Measurements from ENCODE around the gene AJUBA. TPM values are rescaled to one million over a fixed set of nuclear protein-coding genes. Genes with fewer than 3 reads are reported as not detected.
"Not testable (repeated sequence)": the region's sequence is repeated elsewhere in the genome, so short reads cannot be mapped to it uniquely, and the experiment has no call there.

AJUBA gene
- total RNA-seq, 1 donor from 2014 or later, result 56.1 TPM

- Mint-ChIP-seq H3K27ac (peak overlapping the region; percentile 92), H3K9me3 (no peaks in the 10 kb centered on the region), H3K36me3 (no peaks in the 10 kb centered on the region), H3K4me3 (peak overlapping the region; percentile 90), H3K27me3 (no peaks in the 10 kb centered on the region), H3K4me1 (ENCODE audit: unreplicated experiment) (peaks cover 29% of the 10 kb centered on the region)
- DNase-seq (ENCODE audit: extremely low spot score, unreplicated experiment), result no peak
- no peak for TF ChIP-seq CTCF (conservative IDR thresholded peaks at IDR 0.05)
Observed at GRCh38 chr14:23009483-23009938, 27.2 kb upstream of the AJUBA start.

GRCh38 chr14:23008831-23009230, 26.5 kb upstream of the AJUBA start:
- no peak for TF ChIP-seq CTCF (conservative IDR thresholded peaks at IDR 0.05)
- Mint-ChIP-seq H3K27ac (peak overlapping the region; percentile 52), H3K27me3 (no peaks in the 10 kb centered on the region), H3K4me1 (ENCODE audit: unreplicated experiment) (peaks cover 29% of the 10 kb centered on the region), H3K36me3 (no peaks in the 10 kb centered on the region), H3K9me3 (no peaks in the 10 kb centered on the region), H3K4me3 (peak overlapping the region; percentile 60)
- DNase-seq (ENCODE audit: extremely low spot score, unreplicated experiment), result no peak

- Mint-ChIP-seq H3K27me3 (no peaks in the 10 kb centered on the region), H3K9me3 (no peaks in the 10 kb centered on the region), H3K4me3 (peak overlapping the region; percentile 91), H3K27ac (peak overlapping the region; percentile 93), H3K4me1 (ENCODE audit: unreplicated experiment) (peaks cover 25% of the 10 kb centered on the region), H3K36me3 (no peaks in the 10 kb centered on the region)
- TF ChIP-seq CTCF (conservative IDR thresholded peaks at IDR 0.05), result peak; percentile 45
- DNase-seq (ENCODE audit: extremely low spot score, unreplicated experiment), result peak; percentile 98
Observed at GRCh38 chr14:23006544-23007419, 24.4 kb upstream of the AJUBA start.

- no peaks in the 10 kb centered on the region for H3K36me3 Mint-ChIP-seq
- H3K4me1 Mint-ChIP-seq (ENCODE audit: unreplicated experiment), result peaks cover 25% of the 10 kb centered on the region
- no peaks in the 10 kb centered on the region for H3K9me3 Mint-ChIP-seq
- no peaks in the 10 kb centered on the region for H3K27me3 Mint-ChIP-seq
- no peak for TF ChIP-seq CTCF (conservative IDR thresholded peaks at IDR 0.05)
- peak overlapping the region; percentile 93 for H3K27ac Mint-ChIP-seq
- no peak for DNase-seq (ENCODE audit: extremely low spot score, unreplicated experiment)
- H3K4me3 Mint-ChIP-seq, result peak overlapping the region; percentile 91
Observed at GRCh38 chr14:23006188-23006534, 23.8 kb upstream of the AJUBA start.

GRCh38 chr14:23005451-23006187, 23.3 kb upstream of the AJUBA start:
- Mint-ChIP-seq H3K27ac (peak overlapping the region; percentile 93), H3K27me3 (no peaks in the 10 kb centered on the region), H3K4me3 (peak overlapping the region; percentile 91), H3K4me1 (ENCODE audit: unreplicated experiment) (peaks cover 25% of the 10 kb centered on the region), H3K36me3 (no peaks in the 10 kb centered on the region), H3K9me3 (no peaks in the 10 kb centered on the region)
- TF ChIP-seq CTCF (conservative IDR thresholded peaks at IDR 0.05), result no peak
- DNase-seq (ENCODE audit: extremely low spot score, unreplicated experiment), result no peak

GRCh38 chr14:23004274-23004673, 21.9 kb upstream of the AJUBA start:
- not testable (repeated sequence) for H3K9me3 Mint-ChIP-seq; H3K27me3 Mint-ChIP-seq; DNase-seq (ENCODE audit: extremely low spot score, unreplicated experiment); H3K27ac Mint-ChIP-seq; H3K36me3 Mint-ChIP-seq; H3K4me3 Mint-ChIP-seq
- peaks cover 32% of the 10 kb centered on the region for H3K4me1 Mint-ChIP-seq (ENCODE audit: unreplicated experiment)

Data from type B pancreatic cell (in vitro differentiated cells).